H1 (cell line): ENCODE measurements around the gene POLD1. TPM values are rescaled to one million over a fixed set of nuclear protein-coding genes. Genes with fewer than 3 reads are reported as not detected.

Source experiments
- CTBP2 ChIP-seq: IDR thresholded peaks from 2 replicates; pipeline ENCODE4 v1.7.0; 2011; ENCODE audit warnings: borderline replicate concordance, mild to moderate bottlenecking, moderate library complexity, mixed read lengths, low read length; ENCODE audit not compliant: insufficient read depth, insufficient read length
- EGR1 ChIP-seq: IDR thresholded peaks from 2 replicates; pipeline ENCODE4 v1.6.1; 2011; ENCODE audit warnings: low read depth, low read length, borderline replicate concordance
- NANOG ChIP-seq: IDR thresholded peaks from 2 replicates; pipeline ENCODE4 v1.6.1; 2011; ENCODE audit warnings: low read length, low read depth, mild to moderate bottlenecking, inconsistent platforms; ENCODE audit not compliant: insufficient read depth, poor library complexity, severe bottlenecking
- SIRT6 ChIP-seq: IDR thresholded peaks from one replicate; pipeline ENCODE4 v1.7.1; 2012; ENCODE audit warnings: low read length, inconsistent platforms
- SP1 ChIP-seq: IDR thresholded peaks from 2 replicates; pipeline ENCODE4 v1.6.1; 2011; ENCODE audit warnings: low read depth, low read length
- SP2 ChIP-seq: IDR thresholded peaks from 2 replicates; pipeline ENCODE4 v1.6.1; 2012; ENCODE audit warnings: mild to moderate bottlenecking, low read length, inconsistent platforms
- TAF7 ChIP-seq: optimal IDR thresholded peaks from 2 replicates; pipeline ENCODE3; 2011; ENCODE audit warnings: low read depth, mild to moderate bottlenecking, inconsistent platforms, low read length, moderate library complexity, borderline replicate concordance
- TBP ChIP-seq: IDR thresholded peaks from 2 replicates; pipeline ENCODE4 v1.6.1; 2011; ENCODE audit warnings: low read depth, low read length, improper control_type of control experiment
- polyA plus RNA-seq, 7 experiments: library from polyadenylated mRNA; depleted of rRNA in 3 of 7; stranded (reverse) in 5 of 7; unstranded in 2 of 7; fragments of >200 nt in 5 of 7; fragments of 200-250 nt in 2 of 7; gene quantifications; 1 replicate in 5 of 7; 2 replicates in 1 of 7; 4 replicates in 1 of 7; pipeline versions ENCODE4 v1.2.1 to v1.2.3, GENCODE V29; 2011 to 2013; ENCODE audit warnings: missing spikeins in 2 of 7, mixed read lengths in 2 of 7
- total RNA-seq: library from RNA; stranded (reverse); fragmentation: NEBNext Ultra II Directional; extraction: Animal tissue kit (Norgen Biotek cat#: 25700); gene quantifications from 2 replicates; pipeline ENCODE4 v1.2.1, GENCODE V29; 2021

Gene POLD1
- total and polyA plus RNA-seq, 2 of the 8 experiments (the other 6 are each of a cell fraction or from before 2014, with no cell fraction given): 141 to 142 TPM

DNA sequence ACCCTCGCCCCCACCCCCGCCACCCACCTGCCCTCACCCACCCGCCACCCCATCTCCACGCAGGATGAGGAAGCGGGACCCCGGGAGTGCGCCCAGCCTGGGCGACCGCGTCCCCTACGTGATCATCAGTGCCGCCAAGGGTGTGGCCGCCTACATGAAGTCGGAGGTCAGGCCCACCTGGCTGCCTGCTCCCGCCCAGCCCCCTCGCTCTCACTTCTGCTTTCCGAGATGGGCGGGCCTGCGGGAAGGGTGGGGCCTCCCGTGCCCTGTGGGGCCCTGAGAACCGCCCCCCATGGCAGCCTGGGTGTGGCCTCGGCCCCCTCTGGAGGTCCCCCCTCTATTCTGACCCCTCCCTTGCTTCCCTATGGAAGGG is 31.5 kb downstream of the POLD1 start (continued):
- TF ChIP-seq EGR1: no peak
- TF ChIP-seq SIRT6: no peak
- TF ChIP-seq CTBP2: no peak
- no peak for TF ChIP-seq NANOG
- TF ChIP-seq SP2: no peak
- no peak for TF ChIP-seq TBP
- no peak for TF ChIP-seq TAF7
- TF ChIP-seq SP1: no peak
